Calu3 (cell line): ENCODE results near the gene CLDN1. TPM values are rescaled to one million over a fixed set of nuclear protein-coding genes. Genes with fewer than 3 reads are reported as not detected.

Experiments used
- BruUV-seq: library from RNA; stranded (reverse); fragments of 400-500 nt; replicated peaks from 2 replicates; lab custom pipeline; 2021; lab: Mats Ljungman, UMichigan
- CTCF ChIA-PET: fragments of 300-600 bp; sonication (Branson Sonifier 250); formaldehyde crosslinking; loops from one replicate; lab custom pipeline; 2022; ENCODE audit warnings: antibody characterized with exemption; lab: Charles Lee
- DNase-seq: peaks from one replicate; pipeline ENCODE4 v3.0.0; 2022
- H3K27ac Mint-ChIP-seq: one replicate; pipeline ENCODE4 v1.8.0; 2022; ENCODE audit warnings: mixed read lengths; ENCODE audit not compliant: unreplicated experiment
- H3K27me3 Mint-ChIP-seq: one replicate; pipeline ENCODE4 v1.8.0; 2022; ENCODE audit warnings: mixed read lengths; ENCODE audit not compliant: unreplicated experiment
- H3K36me3 Mint-ChIP-seq: one replicate; pipeline ENCODE4 v1.8.0; 2022; ENCODE audit warnings: mild to moderate bottlenecking, moderate library complexity, mixed read lengths; ENCODE audit not compliant: insufficient read depth, unreplicated experiment
- H3K4me1 Mint-ChIP-seq: one replicate; pipeline ENCODE4 v1.8.0; 2022; ENCODE audit warnings: mild to moderate bottlenecking, low read depth, mixed read lengths; ENCODE audit not compliant: unreplicated experiment
- H3K4me3 Mint-ChIP-seq: one replicate; pipeline ENCODE4 v1.8.0; 2022; ENCODE audit warnings: mild to moderate bottlenecking, low read depth, moderate library complexity, mixed read lengths; ENCODE audit not compliant: unreplicated experiment
- H3K9me3 Mint-ChIP-seq: one replicate; pipeline ENCODE4 v1.8.0; 2022; ENCODE audit warnings: low read depth, mixed read lengths; ENCODE audit not compliant: unreplicated experiment
- CTCF ChIP-seq: fragments of 200-600 bp; IDR thresholded peaks from one replicate; pipeline ENCODE4 v1.8.0; 2022; ENCODE audit warnings: antibody characterized with exemption; ENCODE audit not compliant: unreplicated experiment
- intact Hi-C: fragments of 100-400 bp; cut with micrococcal nuclease; formaldehyde crosslinking; loops from one replicate; pipeline ENCODE4 v1.10.0; 2022; ENCODE audit not compliant: unreplicated experiment
- total RNA-seq: library from RNA; stranded (reverse); gene quantifications from 2 replicates; pipeline ENCODE4 v1.2.3, GENCODE V29; 2022

The CLDN1 gene
- total RNA-seq, 1 experiment from 2014 or later: 253 TPM

DNA sequence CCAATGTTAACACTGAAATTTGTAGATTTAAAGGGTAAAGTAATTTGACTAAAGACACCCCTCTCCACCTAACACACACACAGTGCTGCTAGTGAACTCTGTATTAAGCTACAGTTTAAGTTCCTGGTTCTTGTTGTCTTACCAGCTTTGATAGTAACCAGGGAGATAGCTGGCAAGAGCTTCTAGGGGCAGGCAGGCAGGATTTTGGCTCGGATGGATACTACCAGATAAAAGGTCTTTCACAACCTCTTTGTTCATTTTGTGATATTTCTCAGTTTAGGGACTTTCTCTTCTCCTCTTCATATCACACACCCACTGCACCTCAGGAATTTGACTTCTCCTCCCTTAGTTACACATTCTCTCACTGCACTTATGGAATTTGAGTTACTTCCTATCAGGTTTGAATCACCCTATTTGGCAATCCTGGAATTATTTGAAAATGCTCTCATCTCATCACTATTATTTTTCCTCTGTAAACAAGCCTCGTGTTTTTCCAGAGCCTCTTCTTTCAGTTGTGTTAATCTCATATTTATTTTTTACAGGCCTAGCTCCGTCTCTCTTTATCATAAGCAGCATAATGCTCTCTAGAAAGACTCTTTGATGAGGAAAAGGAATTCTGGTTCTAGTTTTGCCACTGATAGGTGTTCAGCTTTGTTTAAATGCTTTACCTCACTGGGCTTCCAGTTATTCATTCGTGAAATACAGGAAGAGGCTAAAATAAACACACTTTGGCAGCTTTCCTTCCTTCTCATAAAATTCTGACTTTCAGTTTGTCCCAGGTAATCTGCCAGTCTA lies 23.0 kb upstream of the CLDN1 start:
- Mint-ChIP-seq H3K4me1 (peaks cover 51% of the 10 kb centered on the region), H3K9me3 (peaks cover 9% of the 10 kb centered on the region), H3K27ac (peak overlapping the region; percentile 98), H3K36me3 (peaks cover 9% of the 10 kb centered on the region), H3K4me3 (peak overlapping the region; percentile 51), H3K27me3 (no peaks in the 10 kb centered on the region)
- peak; percentile 66 for DNase-seq
- BruUV-seq: no TSS peak
- intact Hi-C loops: loop anchor here (1.0 kb wide), 2 partner anchors 22 to 29 kb away; no protein-coding TSS in a partner anchor
- CTCF ChIA-PET: interaction anchor here (0.7 to 4.6 kb wide), 17 partner anchors 11 to 333 kb away, joined by 3 to 37 read pairs (median 4); partner anchors contain the start of gene CLDN1
- TF ChIP-seq CTCF: no peak

DNA sequence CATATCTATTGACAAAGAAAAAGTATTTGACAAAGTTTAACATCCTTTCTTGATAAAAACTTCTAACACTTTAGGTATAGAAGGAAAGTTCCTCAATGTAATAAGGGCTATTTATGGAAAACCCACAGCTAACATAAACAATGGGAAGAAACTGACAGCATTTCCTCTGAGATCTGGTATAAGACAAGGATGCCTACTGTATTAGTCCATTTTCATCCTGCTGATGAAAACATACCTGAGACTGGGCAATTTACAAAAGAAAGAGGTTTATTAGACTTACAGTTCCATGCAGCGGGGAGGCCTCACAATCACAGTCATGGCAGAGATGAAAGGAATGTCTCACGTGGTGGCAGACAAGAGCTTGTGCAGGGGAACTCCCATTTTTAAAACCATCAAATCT lies 17.8 kb upstream of the CLDN1 start:
- CTCF ChIA-PET: interaction anchor here (1.6 kb wide), 1 partner anchor 34 kb away, joined by 3 read pairs; no protein-coding TSS in a partner anchor
- no peak for TF ChIP-seq CTCF
- Mint-ChIP-seq H3K27ac (no peak overlapping the region), H3K36me3 (no peaks in the 10 kb centered on the region), H3K9me3 (peaks cover 6% of the 10 kb centered on the region), H3K4me1 (peaks cover 47% of the 10 kb centered on the region), H3K4me3 (no peak overlapping the region), H3K27me3 (no peaks in the 10 kb centered on the region)
- intact Hi-C loops: no loop called here
- no peak for DNase-seq
- BruUV-seq: no TSS peak

DNA sequence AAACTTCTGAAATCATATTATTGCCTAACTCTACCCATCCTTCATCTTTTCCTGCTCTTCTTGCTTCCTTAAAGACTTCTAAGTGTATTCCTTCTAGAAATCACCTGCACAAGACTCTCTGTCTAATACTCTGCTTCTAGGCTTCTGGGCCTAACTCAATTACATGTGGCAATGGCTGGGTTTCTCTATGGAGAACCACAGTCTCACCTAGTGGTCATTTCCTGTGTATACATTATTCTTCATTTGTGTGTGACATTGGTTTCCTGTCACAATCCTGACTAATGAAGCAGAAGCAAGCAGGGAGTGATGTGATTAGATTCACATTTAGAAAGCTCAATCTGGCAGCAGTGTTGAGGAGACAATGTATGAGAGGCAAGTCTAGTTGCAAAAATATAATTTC lies 16.9 kb upstream of the CLDN1 start:
- Mint-ChIP-seq H3K9me3 (peaks cover 6% of the 10 kb centered on the region), H3K4me1 (peaks cover 42% of the 10 kb centered on the region), H3K36me3 (no peaks in the 10 kb centered on the region), H3K4me3 (no peak overlapping the region), H3K27me3 (no peaks in the 10 kb centered on the region), H3K27ac (peak overlapping the region; percentile 12)
- TF ChIP-seq CTCF: peak; percentile 69
- no TSS peak for BruUV-seq
- intact Hi-C loops: loop anchor here (1.0 kb wide), 1 partner anchor 119 kb away; no protein-coding TSS in a partner anchor
- no peak for DNase-seq
- CTCF ChIA-PET: interaction anchor here (1.4 to 1.9 kb wide), 4 partner anchors 16 to 45 kb away, joined by 3 to 13 read pairs (median 4); partner anchors contain the start of gene CLDN1

GRCh38 chr3:190338717-190339116 lies 16.5 kb upstream of the CLDN1 start:
- no peak overlapping the region for H3K4me3 Mint-ChIP-seq
- H3K9me3 Mint-ChIP-seq: peaks cover 6% of the 10 kb centered on the region
- no TSS peak for BruUV-seq
- intact Hi-C loops: loop anchor here (1.0 kb wide), 1 partner anchor 120 kb away; no protein-coding TSS in a partner anchor
- H3K4me1 Mint-ChIP-seq: peaks cover 43% of the 10 kb centered on the region
- DNase-seq: peak; percentile 59
- no peaks in the 10 kb centered on the region for H3K27me3 Mint-ChIP-seq
- peak overlapping the region; percentile 12 for H3K27ac Mint-ChIP-seq
- CTCF ChIA-PET: interaction anchor here (0.6 to 1.9 kb wide), 6 partner anchors 16 to 217 kb away, joined by 3 to 13 read pairs (median 4); partner anchors contain the start of gene CLDN1
- no peaks in the 10 kb centered on the region for H3K36me3 Mint-ChIP-seq
- no peak for TF ChIP-seq CTCF
